Diencephalon (tissue), 1 donor: ENCODE results near the gene RABGGTB. TPM values are rescaled to one million over a fixed set of nuclear protein-coding genes. Genes with fewer than 3 reads are reported as not detected.

Experiments used
- small RNA-seq: library from RNA; depleted of rRNA; stranded (forward); fragments of <200 nt; gene quantifications from one replicate; pipeline ENCODE3, GENCODE V24; 2014
- total RNA-seq: library from RNA; depleted of rRNA; stranded (reverse); fragments of >200 nt; gene quantifications from one replicate; pipeline ENCODE4 v1.2.3, GENCODE V29; 2014

RABGGTB gene
- total RNA-seq, result 71.0 TPM

GRCh38 chr1:75785983-75786853 lies at the start of gene RABGGTB:
RABGGTB (plus strand) TSS chr1:75786256; CDS start chr1:75786272, 16 bp downstream.

DNA sequence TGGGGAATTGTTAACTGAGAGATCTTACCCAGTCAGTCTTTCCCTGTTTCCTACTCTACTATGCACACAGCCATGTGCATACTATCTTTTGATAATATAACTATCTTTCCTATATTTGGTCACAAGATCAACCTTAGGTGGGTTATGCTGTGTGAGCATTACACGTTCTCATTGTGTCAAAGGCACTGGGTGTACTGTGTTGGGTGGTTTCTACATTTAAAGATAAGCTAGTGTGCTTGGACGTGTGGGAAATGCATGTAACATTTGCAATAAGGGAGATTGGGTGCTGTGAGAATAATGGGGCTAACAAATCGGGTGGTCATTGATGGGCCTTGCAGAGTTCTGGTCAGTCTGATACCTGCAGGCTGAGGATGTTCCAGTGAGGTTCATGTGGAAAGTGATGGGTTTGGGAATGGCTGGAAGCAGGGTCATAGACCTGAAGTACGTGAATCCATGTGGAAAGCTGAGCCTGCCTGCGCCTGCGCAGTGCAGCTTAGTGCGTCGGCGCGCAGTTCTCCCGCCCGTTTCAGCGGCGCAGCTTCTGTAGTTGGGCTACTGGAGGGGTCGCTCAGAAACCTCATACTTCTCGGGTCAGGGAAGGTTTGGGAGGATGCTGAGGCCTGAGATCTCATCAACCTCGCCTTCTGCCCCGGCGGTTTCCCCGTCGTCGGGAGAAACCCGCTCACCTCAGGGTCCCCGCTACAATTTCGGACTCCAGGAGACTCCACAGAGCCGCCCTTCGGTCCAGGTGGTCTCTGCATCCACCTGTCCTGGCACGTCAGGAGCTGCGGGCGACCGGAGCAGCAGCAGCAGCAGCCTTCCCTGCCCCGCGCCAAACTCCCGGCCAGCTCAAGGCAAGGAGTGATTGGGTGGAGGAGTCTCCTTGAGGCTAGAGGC lies 10.6 kb downstream of the RABGGTB start, which contains the start of gene MSH4:
Gene MSH4 (plus strand): TSS at position 507 of the 897 bp plus-strand sequence. CDS start 104 bp downstream, at position 611.

Small RNA genes within 50 kb of the gene (small RNA-seq; reads per million reads assigned to genes)
- gene SNORD45A (not detected), gene SNORD45B (not detected), gene SNORD45C (not detected)

Other genes with a start within 250 kb of the RABGGTB start
- gene SLC44A5, start 175.1 kb upstream of the RABGGTB start, total RNA-seq, result 47.5 TPM
- 73.1 TPM for gene ACADM, start 61.5 kb upstream of the RABGGTB start, total RNA-seq
- 1.6 TPM for gene MSH4, start 10.6 kb downstream of the RABGGTB start, total RNA-seq
- not detected for gene ASB17, start 146.1 kb downstream of the RABGGTB start, total RNA-seq